H1 (cell line): ENCODE results near the gene MANSC4. TPM values are rescaled to one million over a fixed set of nuclear protein-coding genes. Genes with fewer than 3 reads are reported as not detected.

Experiments
- CTCF ChIA-PET: fragments of 300-600 bp; sonication (Branson Sonifier 250); formaldehyde crosslinking; loops from one replicate; lab custom pipeline; 2021; ENCODE audit not compliant: partially characterized antibody; lab: Charles Lee
- POLR2A ChIA-PET: fragments of 300-600 bp; sonication (Branson Sonifier 250); formaldehyde crosslinking; loops from one replicate; lab custom pipeline; 2021; ENCODE audit warnings: inconsistent platforms; ENCODE audit not compliant: partially characterized antibody; lab: Charles Lee
- DNase-seq, 2 experiments: peaks; one replicate each; pipeline versions ENCODE4 v3.0.0 to v3.0.0-alpha.2; 2010 to 2022; ENCODE audit warnings: low spot score in 2 of 2, low read depth in 1 of 2, mixed read lengths in 1 of 2
- FAIRE-seq: peaks from 2 replicates; lab custom pipeline; 2011; peaks lifted over from hg19 to GRCh38; lab: Jason Lieb, UNC
- H2AFZ ChIP-seq: 2 replicates; pipeline ENCODE4 v1.8.1; 2012; ENCODE audit warnings: low read length, inconsistent platforms
- H2AK5ac ChIP-seq: 2 replicates; pipeline ENCODE4 v1.6.1; 2013; ENCODE audit warnings: low read depth, low read length
- H2BK120ac ChIP-seq: replicated peaks from 2 replicates; pipeline ENCODE3; 2013; ENCODE audit warnings: low read depth, low read length, inconsistent platforms
- H2BK12ac ChIP-seq: 2 replicates; pipeline ENCODE4 v1.6.1; 2013; ENCODE audit warnings: low read depth, low read length
- H2BK15ac ChIP-seq: 2 replicates; pipeline ENCODE4 v1.6.1; 2013; ENCODE audit warnings: low read length
- H2BK20ac ChIP-seq: 2 replicates; pipeline ENCODE4 v1.6.1; 2013; ENCODE audit warnings: low read length
- H2BK5ac ChIP-seq: 2 replicates; pipeline ENCODE4 v1.6.1; 2013; ENCODE audit warnings: low read depth, low read length
- H3K14ac ChIP-seq: 2 replicates; pipeline ENCODE4 v1.6.1; 2013; ENCODE audit warnings: inconsistent platforms; ENCODE audit not compliant: insufficient read length
- H3K18ac ChIP-seq: 2 replicates; pipeline ENCODE4 v1.6.1; 2013; ENCODE audit warnings: low read length; ENCODE audit errors: extremely low read depth
- H3K23ac ChIP-seq: 2 replicates; pipeline ENCODE4 v1.6.1; 2013; ENCODE audit warnings: inconsistent platforms; ENCODE audit not compliant: insufficient read length
- H3K23me2 ChIP-seq: 2 replicates; pipeline ENCODE4 v1.6.1; 2013; ENCODE audit warnings: low read depth, low read length
- H3K27ac ChIP-seq: 2 replicates; pipeline ENCODE4 v1.6.1; 2011; ENCODE audit warnings: low read depth, low read length, inconsistent platforms
- H3K27me3 ChIP-seq, 4 experiments: replicated peaks in 1 of 4; 1 replicate in 1 of 4; 2 replicates in 3 of 4; pipeline versions ENCODE4 v1.6.1 to v1.8.1; 2011 to 2013; ENCODE audit warnings: low read length in 3 of 4, mild to moderate bottlenecking in 3 of 4, inconsistent platforms in 2 of 4, mixed read lengths in 2 of 4, moderate library complexity in 1 of 4; ENCODE audit not compliant: control insufficient read depth in 3 of 4, insufficient read depth in 3 of 4; ENCODE audit errors: extremely low read depth in 1 of 4
- H3K36me3 ChIP-seq, 4 experiments: 2 replicates each; pipeline versions ENCODE4 v1.6.1 to v1.8.1; 2011 to 2013; ENCODE audit warnings: mild to moderate bottlenecking in 4 of 4, low read length in 3 of 4, moderate library complexity in 2 of 4, control low read depth in 1 of 4, inconsistent platforms in 1 of 4; ENCODE audit not compliant: insufficient read depth in 4 of 4, control insufficient read depth in 2 of 4
- H3K4ac ChIP-seq: replicated peaks from 2 replicates; pipeline ENCODE3; 2013; ENCODE audit warnings: low read length, low read depth, mixed read lengths, inconsistent platforms; ENCODE audit not compliant: insufficient read length
- H3K4me1 ChIP-seq, 4 experiments: replicated peaks in 1 of 4; 1 replicate in 1 of 4; 2 replicates in 3 of 4; pipeline versions ENCODE4 v1.6.1 to v1.8.1; 2011 to 2013; ENCODE audit warnings: low read length in 3 of 4, inconsistent platforms in 2 of 4, mixed read lengths in 1 of 4; ENCODE audit not compliant: insufficient read depth in 4 of 4, control insufficient read depth in 3 of 4
- H3K4me2 ChIP-seq, 2 experiments: 2 replicates each; pipeline versions ENCODE4 v1.6.1 to v1.8.1; 2011 to 2013; ENCODE audit warnings: low read depth in 2 of 2, low read length in 2 of 2, control low read depth in 1 of 2, inconsistent platforms in 1 of 2, mild to moderate bottlenecking in 1 of 2; ENCODE audit not compliant: insufficient read depth in 1 of 2
- H3K4me3 ChIP-seq, 4 experiments: fragments of 200-600, 300-600 bp in 1 of 4; sonication (generic), shearing (Covaris generic), sonication (Bioruptor Twin) in 1 of 4; 2 replicates each; pipeline versions ENCODE4 v1.5.1 to v1.8.1; 2011 to 2016; ENCODE audit warnings: low read length in 4 of 4, low read depth in 3 of 4, control low read depth in 2 of 4, inconsistent platforms in 2 of 4, mild to moderate bottlenecking in 2 of 4, mixed read lengths in 1 of 4, moderate library complexity in 1 of 4; ENCODE audit not compliant: insufficient read depth in 2 of 4; ENCODE audit errors: extremely low read depth in 1 of 4
- H3K56ac ChIP-seq: replicated peaks from 2 replicates; pipeline ENCODE3; 2013; ENCODE audit warnings: low read depth, mild to moderate bottlenecking, mixed read lengths, low read length, inconsistent platforms; ENCODE audit not compliant: insufficient read length
- H3K79me1 ChIP-seq: 2 replicates; pipeline ENCODE4 v1.6.1; 2013; ENCODE audit warnings: low read depth, low read length, control low read depth
- H3K79me2 ChIP-seq, 2 experiments: 2 replicates each; pipeline versions ENCODE4 v1.6.1 to v1.8.1; 2012 to 2013; ENCODE audit warnings: low read length in 2 of 2, mild to moderate bottlenecking in 2 of 2, inconsistent platforms in 1 of 2; ENCODE audit not compliant: insufficient read depth in 2 of 2, control insufficient read depth in 1 of 2
- H3K9ac ChIP-seq, 4 experiments: replicated peaks in 1 of 4; 1 replicate in 1 of 4; 2 replicates in 3 of 4; pipeline versions ENCODE4 v1.6.1 to v1.8.1; 2011 to 2013; ENCODE audit warnings: low read depth in 3 of 4, low read length in 3 of 4, control low read depth in 2 of 4, mild to moderate bottlenecking in 2 of 4, moderate library complexity in 2 of 4, inconsistent platforms in 1 of 4; ENCODE audit errors: extremely low read depth in 1 of 4
- H3K9me3 ChIP-seq, 2 experiments: 2 replicates each; pipeline versions ENCODE4 v1.6.1 to v1.8.1; 2012 to 2013; ENCODE audit warnings: mild to moderate bottlenecking in 2 of 2, moderate library complexity in 2 of 2, control low read depth in 1 of 2, inconsistent platforms in 1 of 2, low read depth in 1 of 2, low read length in 1 of 2, mixed read lengths in 1 of 2; ENCODE audit not compliant: insufficient read depth in 2 of 2
- H4K20me1 ChIP-seq, 2 experiments: replicated peaks in 1 of 2; 2 replicates each; pipeline versions ENCODE3 to v1.8.1; 2011 to 2013; ENCODE audit warnings: inconsistent platforms in 2 of 2, low read length in 2 of 2, mild to moderate bottlenecking in 1 of 2; ENCODE audit not compliant: insufficient read depth in 2 of 2, control insufficient read depth in 1 of 2
- H4K5ac ChIP-seq: 2 replicates; pipeline ENCODE4 v1.6.1; 2013; ENCODE audit warnings: low read length, low read depth, mixed read lengths, inconsistent platforms; ENCODE audit not compliant: insufficient read length
- H4K8ac ChIP-seq: 2 replicates; pipeline ENCODE4 v1.8.0; 2013; ENCODE audit warnings: mild to moderate bottlenecking, moderate library complexity, low read length, inconsistent platforms; ENCODE audit not compliant: insufficient read depth; ENCODE audit errors: extremely low read depth
- H4K91ac ChIP-seq: replicated peaks from 2 replicates; pipeline ENCODE3; 2013; ENCODE audit warnings: low read length, mixed read lengths, inconsistent platforms; ENCODE audit not compliant: insufficient read length
- EZH2 ChIP-seq: fragments of 200-600 bp; sonication (generic); IDR thresholded peaks from 2 replicates; pipeline ENCODE4 v1.7.1; 2012; ENCODE audit warnings: low read depth, mild to moderate bottlenecking, moderate library complexity, low read length, inconsistent platforms; ENCODE audit not compliant: severe bottlenecking
- RAD21 ChIP-seq, 2 experiments: IDR thresholded peaks in 1 of 2; conservative IDR thresholded peaks in 1 of 2; 2 replicates each; pipeline ENCODE4 v1.6.1; 2011; ENCODE audit warnings: low read depth in 2 of 2, low read length in 2 of 2, improper control_type of control experiment in 1 of 2, inconsistent platforms in 1 of 2, mild to moderate bottlenecking in 1 of 2, moderate library complexity in 1 of 2
- SAP30 ChIP-seq: fragments of 300-600 bp; sonication (generic); IDR thresholded peaks from 2 replicates; pipeline ENCODE4 v1.7.1; 2012; ENCODE audit warnings: low read length, moderate library complexity, mild to moderate bottlenecking, inconsistent platforms; ENCODE audit not compliant: insufficient read depth, insufficient replicate concordance
- TEAD4 ChIP-seq: IDR thresholded peaks from 2 replicates; pipeline ENCODE4 v1.6.1; 2012; ENCODE audit warnings: low read depth, low read length, inconsistent platforms, mixed read lengths
- WGBS, 2 experiments: shearing (Covaris generic) in 1 of 2; methylation state at CpG; one replicate each; pipeline versions ENCODE4 v1.1.6 to v1.1.7; 2013 to 2015; ENCODE audit warnings: low lambda C conversion rate in 2 of 2, mixed read lengths in 2 of 2, inconsistent platforms in 1 of 2, low coverage in 1 of 2, missing lambda C conversion rate in 1 of 2; ENCODE audit not compliant: insufficient replicate concordance in 2 of 2, insufficient coverage in 1 of 2, insufficient read length in 1 of 2; ENCODE audit errors: extremely low coverage in 1 of 2, missing lambda C conversion rate in 1 of 2; 5-methylcytosine and 5-hydroxymethylcytosine counted together
- polyA plus RNA-seq, 7 experiments: library from polyadenylated mRNA; depleted of rRNA in 3 of 7; stranded (reverse) in 5 of 7; unstranded in 2 of 7; fragments of >200 nt in 5 of 7; fragments of 200-250 nt in 2 of 7; gene quantifications; 1 replicate in 5 of 7; 2 replicates in 1 of 7; 4 replicates in 1 of 7; pipeline versions ENCODE4 v1.2.1 to v1.2.3, GENCODE V29; 2011 to 2013; ENCODE audit warnings: missing spikeins in 2 of 7, mixed read lengths in 2 of 7
- total RNA-seq: library from RNA; stranded (reverse); fragmentation: NEBNext Ultra II Directional; extraction: Animal tissue kit (Norgen Biotek cat#: 25700); gene quantifications from 2 replicates; pipeline ENCODE4 v1.2.1, GENCODE V29; 2021
- TF ChIP-seq, protein P1 (sequence below): IDR thresholded peaks from 2 replicates; pipeline ENCODE4 v1.6.1; 2012; ENCODE audit warnings: inconsistent platforms
- TF ChIP-seq, protein P2 (sequence below): IDR thresholded peaks from 2 replicates; pipeline ENCODE4 v1.6.1; 2012; ENCODE audit warnings: inconsistent platforms

The MANSC4 gene
- total and polyA plus RNA-seq, 2 of the 8 experiments (the other 6 are each of a cell fraction or from before 2014, with no cell fraction given): not detected

DNA sequence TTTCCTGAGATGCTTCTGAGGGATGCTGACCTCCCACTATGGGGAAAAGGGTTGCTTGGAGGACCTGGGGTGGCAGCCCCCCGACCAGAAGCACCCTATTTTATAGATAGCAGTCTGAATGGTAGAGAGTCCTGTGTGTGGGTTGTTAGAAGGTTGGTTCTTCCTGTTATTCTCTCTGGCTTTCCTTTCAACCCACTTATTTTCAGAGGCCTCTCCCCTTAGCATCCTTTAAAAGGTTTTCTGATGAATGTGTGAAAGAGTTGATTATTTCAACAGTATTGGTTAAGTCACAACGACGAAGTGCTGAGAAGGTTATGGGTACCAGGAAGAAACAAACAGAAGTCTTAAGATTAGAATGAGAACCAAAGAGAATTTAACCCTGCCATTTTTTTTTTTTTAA lies 20.8 kb upstream of the MANSC4 start:
- Histone ChIP-seq H3K4ac (no peak overlapping the region), H3K9ac (no peak overlapping the region), H3K79me2 (no peaks in the 10 kb centered on the region), H4K8ac (no peak overlapping the region), H2AFZ (no peak overlapping the region), H4K20me1 (no peaks in the 10 kb centered on the region), H4K91ac (no peak overlapping the region), H2BK120ac (no peak overlapping the region), H3K9me3 (no peaks in the 10 kb centered on the region), H3K27me3 (no peaks in the 10 kb centered on the region), H3K79me1 (no peaks in the 10 kb centered on the region; the same call in 1 of the 2 replicates), H2BK20ac (no peak overlapping the region), H2BK5ac (no peak overlapping the region), H2BK15ac (no peak overlapping the region), H3K14ac (no peak overlapping the region), H4K5ac (no peak overlapping the region), H3K4me3 (no peak overlapping the region), H3K4me2 (no peak overlapping the region), H3K56ac (no peak overlapping the region), H3K36me3 (peaks cover 5 to 23% (median 12%) of the 10 kb centered on the region in 4 experiments; a peak in 7 of 8 replicates), H3K18ac (no peak overlapping the region), H3K23ac (no peak overlapping the region), H3K23me2 (no peaks in the 10 kb centered on the region), H3K27ac (no peak overlapping the region), H2AK5ac (no peak overlapping the region), H3K4me1 (no peaks in the 10 kb centered on the region), H2BK12ac (no peak overlapping the region)
- DNase-seq: no peak
- TF ChIP-seq SAP30 (no peak), TEAD4 (no peak), EZH2 (no peak), RAD21 (IDR thresholded peaks at IDR 0.05 in 1 of 2, conservative IDR thresholded peaks at IDR 0.05 in 1 of 2; ENCODE audit: low read depth in 2 of 2, low read length in 2 of 2) (no peak)
- TF ChIP-seq, protein P1, sequence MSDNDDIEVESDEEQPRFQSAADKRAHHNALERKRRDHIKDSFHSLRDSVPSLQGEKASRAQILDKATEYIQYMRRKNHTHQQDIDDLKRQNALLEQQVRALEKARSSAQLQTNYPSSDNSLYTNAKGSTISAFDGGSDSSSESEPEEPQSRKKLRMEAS: no peak
- TF ChIP-seq, protein P2, sequence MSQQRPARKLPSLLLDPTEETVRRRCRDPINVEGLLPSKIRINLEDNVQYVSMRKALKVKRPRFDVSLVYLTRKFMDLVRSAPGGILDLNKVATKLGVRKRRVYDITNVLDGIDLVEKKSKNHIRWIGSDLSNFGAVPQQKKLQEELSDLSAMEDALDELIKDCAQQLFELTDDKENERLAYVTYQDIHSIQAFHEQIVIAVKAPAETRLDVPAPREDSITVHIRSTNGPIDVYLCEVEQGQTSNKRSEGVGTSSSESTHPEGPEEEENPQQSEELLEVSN: no peak
- no peak for FAIRE-seq
- CTCF ChIA-PET: interaction anchor here (1.4 kb wide), 1 partner anchor 10 kb away, joined by 3 read pairs; no protein-coding TSS in a partner anchor
- POLR2A ChIA-PET: no interaction called here
- 85% methylated on average over 3 of the region's 3 CpGs; no CpG with 5 or more reads in 1 of the 2 experiments for WGBS, 2 experiments
